Liver (tissue), 3 donors: ENCODE measurements around the gene CFP.

Experiments used
- CTCF ChIP-seq: fragments of 150-350 bp; IDR thresholded peaks from 2 replicates; pipeline ENCODE4 v1.5.1; 2017; ENCODE audit warnings: improper control_type of control experiment, low read depth, low read length; ENCODE audit not compliant: missing input control
- FOXA1 ChIP-seq: IDR thresholded peaks from 2 replicates; pipeline ENCODE4 v1.6.1; 2016; ENCODE audit warnings: antibody characterized with exemption
- GABPA ChIP-seq, 2 donors: IDR thresholded peaks in 1 of 2; conservative IDR thresholded peaks in 1 of 2; 2 replicates each; pipeline ENCODE4 v1.6.1; 2016; ENCODE audit warnings: antibody characterized with exemption in 2 of 2, mild to moderate bottlenecking in 1 of 2, moderate library complexity in 1 of 2
- MAX ChIP-seq: IDR thresholded peaks from 2 replicates; pipeline ENCODE4 v1.6.1; 2016; ENCODE audit warnings: antibody characterized with exemption
- RAD21 ChIP-seq, 2 donors: IDR thresholded peaks; 2 replicates each; pipeline ENCODE4 v1.6.1; 2016; ENCODE audit warnings: antibody characterized with exemption in 2 of 2, mild to moderate bottlenecking in 2 of 2
- REST ChIP-seq: IDR thresholded peaks from 2 replicates; pipeline ENCODE4 v1.6.1; 2016; ENCODE audit warnings: antibody characterized with exemption, mild to moderate bottlenecking
- RXRA ChIP-seq, 2 donors: IDR thresholded peaks; 2 replicates each; pipeline ENCODE4 v1.6.1; 2017 to 2018; ENCODE audit warnings: antibody characterized with exemption in 2 of 2, mild to moderate bottlenecking in 1 of 2
- TAF1 ChIP-seq: conservative IDR thresholded peaks from 2 replicates; pipeline ENCODE4 v1.6.1; 2016; ENCODE audit warnings: antibody characterized with exemption, mild to moderate bottlenecking
- YY1 ChIP-seq: IDR thresholded peaks from 2 replicates; pipeline ENCODE4 v1.6.1; 2016; ENCODE audit warnings: antibody characterized with exemption, mild to moderate bottlenecking
- ZBTB33 ChIP-seq: IDR thresholded peaks from 2 replicates; pipeline ENCODE4 v1.6.1; 2016; ENCODE audit warnings: antibody characterized with exemption
- donor health status: healthy.
- donor health status: healthy.

GRCh38 chrX:47593522-47593921 is 36.2 kb downstream of the CFP start:
- TF ChIP-seq FOXA1 (no peak), REST (no peak), GABPA (IDR thresholded peaks at IDR 0.05 in 1 of 2, conservative IDR thresholded peaks at IDR 0.05 in 1 of 2) (no peak), CTCF (no peak), MAX (no peak), RXRA (IDR thresholded peaks at IDR 0.05) (no peak), ZBTB33 (no peak), TAF1 (no peak), RAD21 (IDR thresholded peaks at IDR 0.05) (no peak), YY1 (no peak)
